Calu3 (cell line): ENCODE data around the gene MAML3. TPM values are rescaled to one million over a fixed set of nuclear protein-coding genes. Genes with fewer than 3 reads are reported as not detected.

Experiments
- BruUV-seq: library from RNA; stranded (reverse); fragments of 400-500 nt; replicated peaks from 2 replicates; lab custom pipeline; 2021; lab: Mats Ljungman, UMichigan
- CTCF ChIA-PET: fragments of 300-600 bp; sonication (Branson Sonifier 250); formaldehyde crosslinking; loops from one replicate; lab custom pipeline; 2022; ENCODE audit warnings: antibody characterized with exemption; lab: Charles Lee
- DNase-seq: peaks from one replicate; pipeline ENCODE4 v3.0.0; 2022
- H3K27ac Mint-ChIP-seq: one replicate; pipeline ENCODE4 v1.8.0; 2022; ENCODE audit warnings: mixed read lengths; ENCODE audit not compliant: unreplicated experiment
- H3K27me3 Mint-ChIP-seq: one replicate; pipeline ENCODE4 v1.8.0; 2022; ENCODE audit warnings: mixed read lengths; ENCODE audit not compliant: unreplicated experiment
- H3K36me3 Mint-ChIP-seq: one replicate; pipeline ENCODE4 v1.8.0; 2022; ENCODE audit warnings: mild to moderate bottlenecking, moderate library complexity, mixed read lengths; ENCODE audit not compliant: insufficient read depth, unreplicated experiment
- H3K4me1 Mint-ChIP-seq: one replicate; pipeline ENCODE4 v1.8.0; 2022; ENCODE audit warnings: mild to moderate bottlenecking, low read depth, mixed read lengths; ENCODE audit not compliant: unreplicated experiment
- H3K4me3 Mint-ChIP-seq: one replicate; pipeline ENCODE4 v1.8.0; 2022; ENCODE audit warnings: mild to moderate bottlenecking, low read depth, moderate library complexity, mixed read lengths; ENCODE audit not compliant: unreplicated experiment
- H3K9me3 Mint-ChIP-seq: one replicate; pipeline ENCODE4 v1.8.0; 2022; ENCODE audit warnings: low read depth, mixed read lengths; ENCODE audit not compliant: unreplicated experiment
- intact Hi-C: fragments of 100-400 bp; cut with micrococcal nuclease; formaldehyde crosslinking; loops from one replicate; pipeline ENCODE4 v1.10.0; 2022; ENCODE audit not compliant: unreplicated experiment
- total RNA-seq: library from RNA; stranded (reverse); gene quantifications from 2 replicates; pipeline ENCODE4 v1.2.3, GENCODE V29; 2022
- TF ChIP-seq, protein P1 (sequence below): fragments of 200-600 bp; IDR thresholded peaks from one replicate; pipeline ENCODE4 v1.8.0; 2022; ENCODE audit warnings: antibody characterized with exemption; ENCODE audit not compliant: unreplicated experiment

The MAML3 gene
- total RNA-seq, 1 experiment from 2014 or later = 4.0 TPM

DNA sequence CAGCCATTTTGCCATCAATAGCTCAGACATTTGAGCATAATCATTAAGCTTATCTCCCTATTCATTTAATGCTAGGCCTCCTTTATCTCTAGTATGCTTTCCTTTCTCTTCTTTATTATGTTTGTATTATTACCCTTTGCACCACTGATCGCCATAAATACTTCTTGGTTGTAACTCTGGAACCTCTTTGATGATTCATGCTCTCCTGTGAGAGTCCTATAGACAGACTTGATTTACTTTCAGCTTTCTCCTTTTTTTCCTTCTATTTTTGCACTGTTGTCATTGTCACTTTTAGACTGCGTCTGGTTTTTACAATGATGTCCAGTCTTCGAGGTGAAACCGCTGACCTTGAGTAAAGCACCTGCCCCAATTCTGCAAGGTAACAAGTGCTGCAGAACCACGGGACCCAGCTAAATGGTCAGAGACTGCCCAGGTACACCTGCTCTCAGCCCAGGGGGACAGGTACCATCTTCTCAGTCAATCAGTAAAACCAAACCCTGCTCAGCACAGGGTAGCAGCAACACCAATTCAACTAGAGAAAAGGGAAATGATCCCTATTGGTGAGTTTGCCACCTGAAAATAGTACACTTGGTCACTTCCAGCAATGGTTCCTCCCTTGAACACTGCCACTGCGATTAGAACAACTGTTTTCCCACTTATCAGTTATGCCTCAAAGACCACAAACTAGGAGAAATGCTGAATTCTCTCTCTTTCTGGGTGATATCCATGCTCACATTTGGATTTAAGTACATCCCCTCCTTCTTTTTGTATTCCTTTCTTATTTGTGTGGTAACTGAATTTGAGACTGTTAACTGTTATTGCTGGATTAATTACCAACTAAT is 125.1 kb downstream of the MAML3 start:
- intact Hi-C loops = no loop called here
- H3K36me3 Mint-ChIP-seq = no peaks in the 10 kb centered on the region
- H3K27ac Mint-ChIP-seq = no peak overlapping the region
- no peak overlapping the region for H3K4me3 Mint-ChIP-seq
- CTCF ChIA-PET = no interaction called here
- no TSS peak for BruUV-seq
- peaks cover 13% of the 10 kb centered on the region for H3K4me1 Mint-ChIP-seq
- H3K9me3 Mint-ChIP-seq = no peaks in the 10 kb centered on the region
- TF ChIP-seq, protein P1, sequence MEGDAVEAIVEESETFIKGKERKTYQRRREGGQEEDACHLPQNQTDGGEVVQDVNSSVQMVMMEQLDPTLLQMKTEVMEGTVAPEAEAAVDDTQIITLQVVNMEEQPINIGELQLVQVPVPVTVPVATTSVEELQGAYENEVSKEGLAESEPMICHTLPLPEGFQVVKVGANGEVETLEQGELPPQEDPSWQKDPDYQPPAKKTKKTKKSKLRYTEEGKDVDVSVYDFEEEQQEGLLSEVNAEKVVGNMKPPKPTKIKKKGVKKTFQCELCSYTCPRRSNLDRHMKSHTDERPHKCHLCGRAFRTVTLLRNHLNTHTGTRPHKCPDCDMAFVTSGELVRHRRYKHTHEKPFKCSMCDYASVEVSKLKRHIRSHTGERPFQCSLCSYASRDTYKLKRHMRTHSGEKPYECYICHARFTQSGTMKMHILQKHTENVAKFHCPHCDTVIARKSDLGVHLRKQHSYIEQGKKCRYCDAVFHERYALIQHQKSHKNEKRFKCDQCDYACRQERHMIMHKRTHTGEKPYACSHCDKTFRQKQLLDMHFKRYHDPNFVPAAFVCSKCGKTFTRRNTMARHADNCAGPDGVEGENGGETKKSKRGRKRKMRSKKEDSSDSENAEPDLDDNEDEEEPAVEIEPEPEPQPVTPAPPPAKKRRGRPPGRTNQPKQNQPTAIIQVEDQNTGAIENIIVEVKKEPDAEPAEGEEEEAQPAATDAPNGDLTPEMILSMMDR = no peak
- DNase-seq = no peak
- H3K27me3 Mint-ChIP-seq = no peaks in the 10 kb centered on the region

DNA sequence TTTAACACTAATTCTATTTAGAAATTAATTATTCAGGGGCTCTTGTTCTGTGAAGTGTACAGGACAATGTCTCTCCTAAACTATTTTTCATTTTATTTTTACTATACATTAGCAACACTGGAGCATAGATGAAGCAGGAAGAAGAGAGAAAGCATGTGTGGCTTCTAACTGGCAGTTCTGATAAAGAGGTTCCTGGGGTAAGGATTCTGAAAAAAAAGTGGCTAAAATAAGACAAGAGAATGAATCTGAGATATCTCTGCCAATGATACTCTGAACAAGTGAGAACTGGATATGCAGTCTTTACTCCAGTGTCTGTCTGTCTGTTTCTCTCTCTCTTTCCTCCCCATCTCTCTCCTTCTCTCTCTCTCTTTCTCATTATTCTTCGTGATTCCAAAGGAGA is 125.9 kb downstream of the MAML3 start:
- Mint-ChIP-seq H3K4me1 (peaks cover 13% of the 10 kb centered on the region), H3K36me3 (no peaks in the 10 kb centered on the region), H3K27me3 (no peaks in the 10 kb centered on the region), H3K27ac (no peak overlapping the region), H3K9me3 (no peaks in the 10 kb centered on the region), H3K4me3 (no peak overlapping the region)
- BruUV-seq = no TSS peak
- DNase-seq = no peak
- TF ChIP-seq, protein P1 = no peak
- CTCF ChIA-PET = no interaction called here
- intact Hi-C loops = no loop called here

GRCh38 chr4:140027101-140027500 is 126.9 kb downstream of the MAML3 start:
- CTCF ChIA-PET = no interaction called here
- Mint-ChIP-seq H3K36me3 (no peaks in the 10 kb centered on the region), H3K9me3 (no peaks in the 10 kb centered on the region), H3K4me3 (no peak overlapping the region), H3K27me3 (no peaks in the 10 kb centered on the region), H3K27ac (no peak overlapping the region), H3K4me1 (peaks cover 23% of the 10 kb centered on the region)
- intact Hi-C loops = no loop called here
- DNase-seq = no peak
- BruUV-seq = no TSS peak
- TF ChIP-seq, protein P1 = no peak

GRCh38 chr4:140025470-140025869 is 128.5 kb downstream of the MAML3 start:
- intact Hi-C loops = no loop called here
- Mint-ChIP-seq H3K4me1 (peaks cover 40% of the 10 kb centered on the region), H3K4me3 (no peak overlapping the region), H3K36me3 (no peaks in the 10 kb centered on the region), H3K9me3 (no peaks in the 10 kb centered on the region), H3K27ac (no peak overlapping the region), H3K27me3 (no peaks in the 10 kb centered on the region)
- DNase-seq = no peak
- CTCF ChIA-PET = no interaction called here
- BruUV-seq = no TSS peak
- TF ChIP-seq, protein P1 = no peak
